Mesenchymal stem cell (in vitro differentiated cells and primary cell): ENCODE data around the gene PTPRN2.

Experiments
- DNase-seq: peaks from one replicate; pipeline ENCODE4 v3.0.0-alpha.2; 2013
- H2AFZ ChIP-seq: one replicate; pipeline ENCODE4 v1.6.1; 2013; ENCODE audit warnings: low read depth, mild to moderate bottlenecking, control low read depth, inconsistent platforms, low read length, moderate library complexity
- H2AK5ac ChIP-seq: 2 replicates; pipeline ENCODE4 v1.6.1; 2013; ENCODE audit warnings: low read length, moderate library complexity, mild to moderate bottlenecking, inconsistent platforms; ENCODE audit not compliant: severe bottlenecking
- H2BK120ac ChIP-seq: one replicate; pipeline ENCODE4 v1.6.1; 2013; ENCODE audit warnings: low read depth, mild to moderate bottlenecking, inconsistent platforms, low read length, moderate library complexity
- H2BK12ac ChIP-seq, 2 experiments: one replicate each; pipeline ENCODE4 v1.6.1; 2013; ENCODE audit warnings: inconsistent platforms in 2 of 2, low read length in 2 of 2, mild to moderate bottlenecking in 2 of 2, moderate library complexity in 2 of 2, control low read depth in 1 of 2
- H2BK15ac ChIP-seq: one replicate; pipeline ENCODE4 v1.6.1; 2013; ENCODE audit warnings: mild to moderate bottlenecking, low read depth, inconsistent platforms; ENCODE audit not compliant: poor library complexity, severe bottlenecking
- H2BK5ac ChIP-seq: 2 replicates; pipeline ENCODE4 v1.6.1; 2013; ENCODE audit warnings: low read depth, mild to moderate bottlenecking, low read length, control low read depth, inconsistent platforms; ENCODE audit not compliant: poor library complexity, severe bottlenecking
- H3K14ac ChIP-seq, 2 experiments: one replicate each; pipeline ENCODE4 v1.6.1; 2013; ENCODE audit warnings: inconsistent platforms in 2 of 2, low read length in 2 of 2, control low read depth in 1 of 2, mild to moderate bottlenecking in 1 of 2, moderate library complexity in 1 of 2
- H3K18ac ChIP-seq, 2 experiments: one replicate each; pipeline ENCODE4 v1.6.1; 2013; ENCODE audit warnings: inconsistent platforms in 2 of 2, low read length in 2 of 2, control low read depth in 1 of 2, low read depth in 1 of 2, mild to moderate bottlenecking in 1 of 2
- H3K23ac ChIP-seq, 2 experiments: one replicate each; pipeline ENCODE4 v1.6.1; 2013; ENCODE audit warnings: inconsistent platforms in 2 of 2, low read length in 2 of 2, mild to moderate bottlenecking in 2 of 2, moderate library complexity in 2 of 2, control low read depth in 1 of 2
- H3K27ac ChIP-seq: 2 replicates; pipeline ENCODE4 v1.5.1; 2013; ENCODE audit warnings: mild to moderate bottlenecking, moderate library complexity, low read length, control low read depth, inconsistent platforms; ENCODE audit not compliant: poor library complexity, severe bottlenecking
- H3K27me3 ChIP-seq, 2 experiments: 2 replicates each; pipeline versions ENCODE4 v1.6.1 to v1.7.0; 2013; ENCODE audit warnings: low read length in 2 of 2, mild to moderate bottlenecking in 2 of 2, moderate library complexity in 2 of 2, control low read depth in 1 of 2, inconsistent platforms in 1 of 2; ENCODE audit not compliant: control insufficient read depth in 1 of 2, insufficient read depth in 1 of 2
- H3K36me3 ChIP-seq, 2 experiments: 2 replicates each; pipeline versions ENCODE4 v1.6.1 to v1.7.0; 2013; ENCODE audit warnings: low read length in 2 of 2, control low read depth in 1 of 2, inconsistent platforms in 1 of 2, low read depth in 1 of 2, mild to moderate bottlenecking in 1 of 2; ENCODE audit not compliant: insufficient read depth in 2 of 2, control insufficient read depth in 1 of 2
- H3K4ac ChIP-seq, 2 experiments: one replicate each; pipeline ENCODE4 v1.6.1; 2013; ENCODE audit warnings: inconsistent platforms in 2 of 2, low read length in 2 of 2, mild to moderate bottlenecking in 2 of 2, moderate library complexity in 2 of 2, control low read depth in 1 of 2, low read depth in 1 of 2
- H3K4me1 ChIP-seq: 2 replicates; pipeline ENCODE4 v1.6.1; 2013; ENCODE audit warnings: low read depth, low read length, control low read depth; ENCODE audit not compliant: control insufficient read depth, insufficient read depth
- H3K4me2 ChIP-seq: 2 replicates; pipeline ENCODE4 v1.6.1; 2013; ENCODE audit warnings: low read length, mild to moderate bottlenecking, inconsistent platforms; ENCODE audit not compliant: poor library complexity, severe bottlenecking
- H3K4me3 ChIP-seq, 2 experiments: 2 replicates each; pipeline versions ENCODE4 v1.5.1 to v1.7.0; 2013; ENCODE audit warnings: low read length in 2 of 2, mild to moderate bottlenecking in 2 of 2, control low read depth in 1 of 2, low read depth in 1 of 2; ENCODE audit not compliant: insufficient read depth in 1 of 2
- H3K79me1 ChIP-seq: replicated peaks from 2 replicates; pipeline ENCODE4 v1.6.1; 2013; ENCODE audit warnings: mild to moderate bottlenecking, control low read depth, low read length, inconsistent platforms; ENCODE audit not compliant: poor library complexity, severe bottlenecking
- H3K9ac ChIP-seq: 2 replicates; pipeline ENCODE4 v1.7.0; 2013; ENCODE audit warnings: mild to moderate bottlenecking, low read length, moderate library complexity
- H3K9me3 ChIP-seq: 2 replicates; pipeline ENCODE4 v1.7.0; 2013; ENCODE audit warnings: mild to moderate bottlenecking, low read length; ENCODE audit not compliant: control insufficient read depth
- H4K8ac ChIP-seq: one replicate; pipeline ENCODE4 v1.6.1; 2013; ENCODE audit warnings: inconsistent platforms, mild to moderate bottlenecking, low read length, moderate library complexity
- H4K91ac ChIP-seq: one replicate; pipeline ENCODE4 v1.6.1; 2013; ENCODE audit warnings: mild to moderate bottlenecking, low read length, inconsistent platforms
- WGBS: methylation state at CpG from one replicate; pipeline ENCODE4 v1.1.7; 2013; ENCODE audit warnings: mixed read lengths; 5-methylcytosine and 5-hydroxymethylcytosine counted together

The PTPRN2 gene

GRCh38 chr7:158449942-158450341 is 137.7 kb downstream of the PTPRN2 start:
- H3K4me1 ChIP-seq: no peaks in the 10 kb centered on the region
- no peak overlapping the region for H3K14ac ChIP-seq
- H2BK15ac ChIP-seq: no peak overlapping the region
- H3K9me3 ChIP-seq: no peaks in the 10 kb centered on the region
- no peak overlapping the region for H4K8ac ChIP-seq
- H3K23ac ChIP-seq: no peak overlapping the region
- H3K9ac ChIP-seq: no peak overlapping the region
- 80% methylated on average over 12 of the region's 12 CpGs for WGBS
- no peak overlapping the region for H4K91ac ChIP-seq
- no peak overlapping the region for H3K4ac ChIP-seq
- H3K18ac ChIP-seq: no peak overlapping the region
- no peaks in the 10 kb centered on the region for H3K36me3 ChIP-seq
- H3K27ac ChIP-seq: no peak overlapping the region
- no peak overlapping the region for H2BK120ac ChIP-seq
- no peak overlapping the region for H2AK5ac ChIP-seq
- no peaks in the 10 kb centered on the region for H3K27me3 ChIP-seq
- H2BK12ac ChIP-seq: no peak overlapping the region
- no peak overlapping the region for H2BK5ac ChIP-seq
- H3K79me1 ChIP-seq: no peaks in the 10 kb centered on the region
- DNase-seq: no peak
- H2AFZ ChIP-seq: no peak overlapping the region
- no peak overlapping the region for H3K4me2 ChIP-seq
- no peak overlapping the region for H3K4me3 ChIP-seq

DNA sequence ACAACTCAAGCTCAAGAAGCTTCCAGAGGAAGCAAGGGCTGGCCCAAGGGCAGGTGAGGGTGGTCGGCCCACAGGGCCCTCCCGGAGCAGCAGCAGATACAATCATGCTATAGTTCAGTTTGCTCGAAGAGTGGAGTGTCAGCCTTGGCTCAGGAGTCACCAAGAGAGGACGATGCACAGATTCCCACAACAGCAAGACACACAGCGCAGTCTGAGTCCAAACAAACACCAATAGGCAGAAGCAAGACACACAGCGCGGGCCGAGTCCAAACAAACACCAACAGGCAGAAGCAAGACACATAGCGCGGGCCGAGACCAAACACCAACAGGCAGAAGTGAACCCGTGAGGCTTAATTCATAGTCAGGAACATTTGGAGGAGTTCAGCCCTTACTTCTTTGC is 138.4 kb downstream of the PTPRN2 start:
- Histone ChIP-seq H4K91ac (no peak overlapping the region), H2BK5ac (no peak overlapping the region), H3K23ac (no peak overlapping the region), H3K14ac (no peak overlapping the region), H3K4me2 (no peak overlapping the region), H3K9me3 (no peaks in the 10 kb centered on the region), H2AK5ac (no peak overlapping the region), H2BK120ac (no peak overlapping the region), H3K4me1 (no peaks in the 10 kb centered on the region), H4K8ac (no peak overlapping the region), H3K36me3 (no peaks in the 10 kb centered on the region), H2BK15ac (no peak overlapping the region), H3K79me1 (no peaks in the 10 kb centered on the region), H3K27me3 (no peaks in the 10 kb centered on the region), H2BK12ac (no peak overlapping the region), H3K27ac (no peak overlapping the region), H3K4me3 (no peak overlapping the region), H3K18ac (no peak overlapping the region), H2AFZ (no peak overlapping the region), H3K4ac (no peak overlapping the region), H3K9ac (no peak overlapping the region)
- 87% methylated on average over 12 of the region's 12 CpGs for WGBS
- DNase-seq: no peak

GRCh38 chr7:158448430-158449100 is 139.1 kb downstream of the PTPRN2 start:
- DNase-seq: no peak

GRCh38 chr7:158447506-158448171 is 140.0 kb downstream of the PTPRN2 start:
- no peak overlapping the region for H4K91ac ChIP-seq
- no peak overlapping the region for H3K4ac ChIP-seq
- no peak overlapping the region for H3K23ac ChIP-seq
- H3K18ac ChIP-seq: no peak overlapping the region
- no peak overlapping the region for H4K8ac ChIP-seq
- no peaks in the 10 kb centered on the region for H3K4me1 ChIP-seq
- no peak overlapping the region for H3K9ac ChIP-seq
- no peak overlapping the region for H3K27ac ChIP-seq
- no peak overlapping the region for H2AK5ac ChIP-seq
- no peak overlapping the region for H3K4me3 ChIP-seq
- H2BK5ac ChIP-seq: no peak overlapping the region
- H2AFZ ChIP-seq: no peak overlapping the region
- no peaks in the 10 kb centered on the region for H3K27me3 ChIP-seq
- H2BK12ac ChIP-seq: no peak overlapping the region
- H2BK15ac ChIP-seq: no peak overlapping the region
- no peak overlapping the region for H3K14ac ChIP-seq
- H3K36me3 ChIP-seq: no peaks in the 10 kb centered on the region
- no peaks in the 10 kb centered on the region for H3K9me3 ChIP-seq
- H2BK120ac ChIP-seq: no peak overlapping the region
- DNase-seq: no peak
- no peak overlapping the region for H3K4me2 ChIP-seq
- 89% methylated on average over 29 of the region's 29 CpGs for WGBS
- H3K79me1 ChIP-seq: no peaks in the 10 kb centered on the region

More at GRCh38 chr7:158448430-158449100, 139.1 kb downstream of the PTPRN2 start:
- H3K79me1 ChIP-seq: no peaks in the 10 kb centered on the region
- H3K27ac ChIP-seq: no peak overlapping the region
- H3K9me3 ChIP-seq: no peaks in the 10 kb centered on the region
- no peak overlapping the region for H2BK5ac ChIP-seq
- H3K18ac ChIP-seq: no peak overlapping the region
- no peak overlapping the region for H2BK15ac ChIP-seq
- H2AK5ac ChIP-seq: no peak overlapping the region
- no peak overlapping the region for H3K23ac ChIP-seq
- no peak overlapping the region for H3K4me2 ChIP-seq
- no peak overlapping the region for H3K14ac ChIP-seq
- no peaks in the 10 kb centered on the region for H3K36me3 ChIP-seq
- no peak overlapping the region for H3K9ac ChIP-seq
- H2BK120ac ChIP-seq: no peak overlapping the region
- H3K4me1 ChIP-seq: no peaks in the 10 kb centered on the region
- no peak overlapping the region for H4K91ac ChIP-seq
- H3K27me3 ChIP-seq: no peaks in the 10 kb centered on the region
- H2AFZ ChIP-seq: no peak overlapping the region
- H3K4me3 ChIP-seq: no peak overlapping the region
- no peak overlapping the region for H3K4ac ChIP-seq
- no peak overlapping the region for H4K8ac ChIP-seq
- no peak overlapping the region for H2BK12ac ChIP-seq
- 80% methylated on average over 16 of the region's 16 CpGs for WGBS
